HL-60/S4 treated with phorbol 12-myristate 13-acetate at 8.2 ng/mL for 4 days and 3 days (cell line): ENCODE measurements around the gene RASSF8.

ENCODE experiments used
- in situ Hi-C: fragments of 300-500 bp; cut with MboI; formaldehyde crosslinking; loops from 2 replicates; pipeline ENCODE4 v1.15.0; 2022; ENCODE audit warnings: low sequenced_read_pairs

The RASSF8 gene, protein sequence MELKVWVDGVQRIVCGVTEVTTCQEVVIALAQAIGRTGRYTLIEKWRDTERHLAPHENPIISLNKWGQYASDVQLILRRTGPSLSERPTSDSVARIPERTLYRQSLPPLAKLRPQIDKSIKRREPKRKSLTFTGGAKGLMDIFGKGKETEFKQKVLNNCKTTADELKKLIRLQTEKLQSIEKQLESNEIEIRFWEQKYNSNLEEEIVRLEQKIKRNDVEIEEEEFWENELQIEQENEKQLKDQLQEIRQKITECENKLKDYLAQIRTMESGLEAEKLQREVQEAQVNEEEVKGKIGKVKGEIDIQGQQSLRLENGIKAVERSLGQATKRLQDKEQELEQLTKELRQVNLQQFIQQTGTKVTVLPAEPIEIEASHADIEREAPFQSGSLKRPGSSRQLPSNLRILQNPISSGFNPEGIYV

DNA sequence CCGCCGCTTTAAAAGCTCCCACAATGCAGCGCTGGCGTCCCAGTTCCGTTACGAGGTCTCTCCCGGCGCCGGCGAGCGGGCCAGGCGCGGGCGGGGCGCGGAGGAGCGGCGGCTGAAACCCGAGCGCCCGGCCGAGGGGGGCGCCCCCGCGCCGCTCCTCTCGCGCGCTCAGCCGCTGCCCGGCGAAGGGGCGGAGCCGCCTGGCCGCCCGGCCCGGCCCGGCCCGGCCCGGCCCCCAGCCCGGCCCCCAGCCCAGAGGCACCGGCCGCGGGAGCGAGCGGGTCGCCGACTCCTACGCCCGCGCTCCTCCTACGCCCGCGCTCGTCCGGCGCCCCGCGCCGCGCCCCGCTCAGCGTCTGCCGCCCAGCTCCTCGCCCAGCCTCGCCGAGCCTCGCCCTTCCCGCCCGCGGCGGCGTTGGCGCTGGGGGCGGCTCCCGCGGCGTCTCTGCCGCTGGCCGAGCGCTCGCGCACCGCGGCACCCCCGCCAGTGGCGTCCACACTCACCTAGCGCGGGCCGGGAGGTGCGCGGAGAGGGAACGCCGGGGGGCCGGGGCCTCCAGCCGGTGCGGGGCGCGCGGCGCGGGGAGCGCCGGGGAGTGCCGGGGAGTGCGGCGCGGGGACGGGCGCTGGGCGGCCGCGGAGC lies at the start of gene RASSF8:
RASSF8 (plus strand) TSS at position 255 of the 643 bp plus-strand sequence. CDS start 96,662 bp downstream, outside the sequence.
- in situ Hi-C loops: no loop called here

DNA sequence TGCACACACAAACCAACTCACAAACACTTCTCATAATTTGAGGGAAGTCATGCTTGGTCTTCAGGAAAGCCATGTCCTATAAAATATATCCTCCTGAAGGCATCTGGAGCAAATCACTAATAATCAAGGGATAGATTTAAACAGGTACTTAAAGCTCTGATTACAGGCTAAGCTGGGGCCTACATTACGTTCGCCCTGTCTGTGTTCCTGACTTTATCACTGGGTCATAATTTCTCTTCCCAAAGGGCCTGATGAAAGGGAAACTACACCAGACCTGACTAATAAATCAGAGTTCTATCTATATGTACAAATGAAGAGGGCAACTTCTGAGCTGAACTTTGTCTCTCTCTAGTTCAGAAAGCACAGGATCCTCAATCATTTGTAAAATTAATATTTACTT lies 43.9 kb upstream of the RASSF8 start:
- in situ Hi-C loops: no loop called here

DNA sequence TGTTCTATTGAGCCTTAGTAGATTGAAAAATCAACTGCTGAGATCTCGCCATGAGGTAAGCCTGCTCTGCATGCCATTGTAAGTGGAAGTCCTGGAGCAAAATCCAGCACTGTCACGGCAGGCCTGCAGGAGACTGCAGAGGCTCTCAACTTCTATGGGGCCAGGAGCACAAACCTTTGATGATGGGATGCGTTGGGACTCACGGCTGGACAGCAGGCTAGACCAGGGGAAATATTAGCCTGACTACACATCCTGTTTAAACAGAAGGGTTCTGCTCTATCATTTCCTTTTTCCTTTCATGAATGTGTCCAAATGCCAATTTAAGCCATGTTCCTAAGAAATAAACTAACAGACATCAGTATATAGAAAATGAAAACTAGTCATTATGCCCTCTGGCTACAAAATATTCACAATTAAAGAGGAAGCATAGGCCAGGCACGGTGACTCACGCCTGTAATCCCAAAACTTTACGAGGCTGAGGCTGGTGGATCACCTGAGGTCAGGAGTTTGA lies 33.9 kb upstream of the RASSF8 start:
- in situ Hi-C loops: no loop called here

DNA sequence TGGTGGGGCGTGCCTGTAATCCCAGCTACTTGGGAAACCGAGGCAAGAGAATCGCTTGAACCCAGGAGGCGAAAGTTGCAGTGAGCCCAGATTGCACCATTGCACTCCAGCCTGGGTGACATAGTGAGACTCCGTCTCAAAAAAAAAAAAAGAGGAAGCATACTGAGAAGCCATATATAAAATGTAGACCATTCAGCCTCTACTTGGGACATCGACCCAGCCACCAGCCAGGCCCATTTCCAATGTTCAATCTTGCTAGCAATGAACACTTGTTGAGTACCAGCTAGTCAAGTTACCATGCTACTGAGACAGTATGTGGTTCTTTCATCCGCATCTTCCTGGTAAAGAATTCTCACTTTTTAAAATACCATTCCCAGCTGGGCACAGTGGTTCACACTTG lies 33.4 kb upstream of the RASSF8 start:
- in situ Hi-C loops: no loop called here

DNA sequence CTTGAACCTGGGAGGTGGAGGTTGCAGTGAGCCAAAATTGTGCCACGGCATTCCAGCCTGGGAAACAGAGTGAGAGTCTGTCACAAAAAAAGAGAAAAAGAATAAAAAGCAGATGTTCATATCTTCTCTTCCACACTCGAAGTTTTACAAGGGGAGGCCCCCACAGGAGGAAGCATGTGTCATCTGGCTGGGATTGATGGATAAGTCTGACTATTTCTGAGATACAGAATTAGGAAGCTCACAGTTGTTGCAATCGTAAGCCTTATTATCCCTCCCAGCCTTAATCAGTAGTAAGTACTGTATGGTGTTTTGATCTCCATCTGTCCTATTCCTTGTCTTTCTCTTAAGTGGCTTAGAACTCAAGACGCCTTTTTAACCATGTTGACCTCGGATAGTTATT lies 31.9 kb upstream of the RASSF8 start:
- in situ Hi-C loops: no loop called here

DNA sequence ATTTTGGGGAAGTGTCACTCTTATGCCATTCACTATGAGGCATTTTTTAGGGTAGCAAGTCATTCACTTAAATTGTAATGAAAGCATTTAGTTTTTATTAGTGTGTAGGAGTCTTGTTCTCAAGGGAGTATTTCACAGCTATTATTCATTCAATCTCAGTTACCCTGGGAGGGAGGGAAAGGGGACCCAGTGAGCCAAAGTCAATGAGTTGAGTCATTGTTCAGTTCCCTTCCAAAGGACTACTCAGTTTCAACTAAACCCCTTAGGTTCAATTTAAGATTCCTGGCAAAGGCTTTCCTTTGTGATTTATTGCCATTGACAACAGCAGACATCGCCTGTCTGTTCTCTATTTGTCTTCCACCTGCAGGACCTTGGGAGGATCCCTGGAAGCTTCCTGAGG lies 29.3 kb upstream of the RASSF8 start:
- in situ Hi-C loops: no loop called here

DNA sequence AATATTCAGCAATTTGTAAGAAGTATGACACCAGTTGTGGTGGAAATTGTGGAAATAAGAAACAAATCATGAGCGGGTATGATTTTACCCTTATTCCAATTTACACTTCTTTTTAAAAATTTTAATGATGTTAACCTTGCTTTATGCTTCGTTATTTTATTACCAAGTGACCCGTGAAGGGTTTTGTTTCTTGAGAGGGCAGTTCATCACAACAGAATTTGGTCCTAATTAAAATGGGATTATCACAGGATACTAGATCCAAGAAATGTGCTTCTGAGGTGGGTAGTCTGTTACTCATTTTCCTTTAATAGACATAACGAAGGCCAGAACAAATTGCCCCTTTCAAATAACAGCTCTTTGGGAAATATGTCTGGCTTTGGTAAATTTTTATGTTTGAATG lies 25.5 kb upstream of the RASSF8 start:
- in situ Hi-C loops: no loop called here

DNA sequence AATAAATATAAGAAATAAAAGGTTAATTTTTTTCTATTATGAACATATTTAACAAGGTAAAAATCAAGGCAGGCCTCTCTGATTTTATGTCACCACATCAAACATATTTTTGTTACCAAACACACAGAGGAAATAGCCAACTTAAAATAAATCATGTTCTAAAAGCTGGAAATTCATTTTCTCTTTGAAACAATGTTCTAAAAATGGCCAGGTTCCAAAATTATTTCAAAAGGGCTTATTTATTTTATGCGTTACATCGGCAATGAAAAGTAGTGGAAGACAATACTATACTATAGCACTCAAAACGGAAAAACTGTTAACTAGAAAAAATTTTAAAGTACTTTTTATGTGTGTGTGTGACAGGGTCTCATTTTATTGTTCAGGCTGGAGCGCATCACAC lies 24.0 kb upstream of the RASSF8 start:
- in situ Hi-C loops: no loop called here

DNA sequence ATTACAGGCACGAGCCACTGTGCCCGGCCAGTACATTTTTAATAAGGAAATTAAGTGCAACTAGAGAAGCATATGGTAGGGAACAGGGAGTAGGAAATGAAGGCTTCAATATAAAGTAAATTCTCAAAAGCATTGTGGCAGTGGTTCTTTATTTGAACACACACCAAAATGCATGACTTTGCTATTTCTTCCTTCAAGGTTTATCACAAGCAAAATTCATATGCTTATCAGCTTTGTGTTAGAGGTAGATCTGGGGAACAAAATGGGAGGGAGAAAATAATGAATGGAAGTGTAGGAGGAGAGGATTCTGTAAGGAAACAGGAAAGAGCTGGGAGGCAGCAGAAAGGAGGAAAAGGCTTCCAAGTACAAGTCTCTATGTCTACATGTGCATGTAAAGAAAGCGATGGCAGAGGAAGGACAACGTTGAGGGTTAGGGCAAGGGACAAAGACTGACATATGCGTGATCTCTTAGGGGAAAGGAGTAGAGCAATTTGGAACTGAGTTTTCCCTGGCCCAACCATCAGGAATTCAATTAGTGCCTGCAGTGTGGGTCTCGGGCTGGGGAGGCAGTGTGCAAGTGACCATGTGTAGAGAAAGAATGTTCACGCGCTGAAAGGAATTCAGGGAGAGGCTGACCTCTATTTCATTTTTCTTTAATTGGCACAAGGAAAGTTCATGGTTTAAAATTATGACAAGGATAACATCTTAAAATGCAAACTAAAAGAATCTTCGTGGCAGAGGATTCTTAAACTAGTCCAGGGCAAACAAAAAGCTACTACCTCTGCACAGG lies 22.9 kb upstream of the RASSF8 start:
- in situ Hi-C loops: no loop called here

DNA sequence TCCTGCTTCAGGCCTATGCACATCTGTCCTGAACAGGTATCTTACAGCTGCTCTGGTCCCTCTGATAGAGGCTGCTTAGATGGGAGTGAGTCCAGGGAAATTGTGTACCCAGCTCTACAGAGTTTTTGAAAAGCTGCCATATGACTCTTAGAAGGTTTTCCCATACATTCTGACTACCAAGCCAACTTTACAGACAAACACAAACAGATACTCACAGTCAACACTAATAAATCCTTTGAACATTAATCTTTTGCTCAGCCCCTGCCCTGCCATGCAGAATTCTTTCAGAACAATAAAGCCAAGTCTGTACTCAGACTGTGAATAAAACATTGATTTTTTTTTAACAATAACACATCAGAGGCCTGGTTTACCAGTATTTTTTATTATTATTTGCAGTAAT lies 21.4 kb upstream of the RASSF8 start:
- in situ Hi-C loops: no loop called here

DNA sequence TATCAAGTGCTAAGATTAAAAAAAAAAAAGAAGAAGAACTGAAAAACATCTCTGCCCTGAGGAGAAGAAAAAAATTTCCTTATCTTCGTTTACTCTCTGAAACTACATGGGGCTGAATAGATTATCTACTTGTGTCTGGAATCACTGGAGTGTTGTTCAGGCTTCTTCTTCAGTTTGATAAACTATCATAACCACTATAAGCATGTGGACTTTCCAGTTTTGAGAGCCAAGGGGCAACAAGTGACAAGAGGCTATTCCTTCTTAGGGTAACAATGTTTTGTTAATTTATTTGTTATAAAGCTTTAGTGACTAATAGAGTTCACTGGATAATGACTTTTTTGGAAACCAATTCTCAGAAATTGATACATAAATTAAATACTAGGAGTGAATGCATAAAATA lies 19.9 kb upstream of the RASSF8 start:
- in situ Hi-C loops: no loop called here

DNA sequence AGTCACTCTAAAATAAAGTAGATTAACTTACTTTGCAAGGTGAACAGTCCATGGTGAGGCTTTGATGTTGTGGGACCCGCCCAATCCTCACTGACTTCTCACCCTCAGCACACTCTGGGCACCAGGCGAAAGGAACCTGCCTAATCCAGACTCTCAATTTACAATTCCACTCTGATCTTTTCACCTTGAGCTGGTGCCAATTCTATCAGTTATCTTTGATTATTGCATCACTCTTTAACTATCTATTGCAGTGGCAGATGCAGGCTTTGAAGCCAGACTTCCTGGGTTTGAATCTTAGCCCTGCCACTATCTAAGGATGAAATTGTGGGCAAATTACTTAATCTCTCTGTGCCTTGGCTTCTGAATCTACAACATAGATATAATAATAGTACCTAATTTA lies 18.9 kb upstream of the RASSF8 start:
- in situ Hi-C loops: no loop called here

DNA sequence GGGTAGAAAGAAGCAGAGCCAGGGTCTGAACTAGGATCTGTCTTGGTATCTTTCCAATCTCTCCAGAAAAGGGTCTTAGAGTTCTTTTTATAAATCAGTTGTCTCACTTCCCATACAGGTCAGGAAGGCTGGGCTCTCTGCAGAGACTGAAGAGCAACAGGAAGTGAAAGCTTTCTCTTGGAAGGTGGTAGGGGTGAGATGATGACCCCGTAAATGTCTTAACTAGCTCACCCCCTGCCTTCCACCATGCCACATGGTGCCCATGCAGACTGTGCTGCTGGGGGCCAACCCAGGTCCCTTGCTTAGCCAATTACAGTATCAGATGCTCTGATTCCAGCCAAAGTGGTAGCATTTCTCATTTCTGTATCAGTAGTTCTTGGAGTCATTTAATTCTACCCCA lies 17.6 kb upstream of the RASSF8 start:
- in situ Hi-C loops: no loop called here

DNA sequence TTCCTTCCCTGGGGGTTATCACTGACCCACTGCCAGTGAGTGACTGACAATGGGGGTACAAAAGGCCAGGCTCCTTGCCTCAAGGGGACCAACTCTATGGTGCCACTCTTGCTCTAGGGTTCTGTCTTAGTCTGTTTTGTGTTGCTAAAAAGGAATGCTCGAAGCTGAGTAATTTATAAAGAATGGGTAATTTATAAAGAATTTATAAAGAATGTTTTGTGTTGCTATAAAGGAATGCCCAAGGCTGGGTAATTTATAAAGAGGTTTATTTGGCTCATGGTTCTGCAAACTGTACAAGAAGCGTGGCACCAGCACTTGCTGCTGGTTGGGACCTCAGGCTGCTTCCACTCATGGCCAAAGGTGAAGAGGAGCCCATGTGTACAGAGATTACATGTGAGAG lies 15.8 kb upstream of the RASSF8 start:
- in situ Hi-C loops: no loop called here

DNA sequence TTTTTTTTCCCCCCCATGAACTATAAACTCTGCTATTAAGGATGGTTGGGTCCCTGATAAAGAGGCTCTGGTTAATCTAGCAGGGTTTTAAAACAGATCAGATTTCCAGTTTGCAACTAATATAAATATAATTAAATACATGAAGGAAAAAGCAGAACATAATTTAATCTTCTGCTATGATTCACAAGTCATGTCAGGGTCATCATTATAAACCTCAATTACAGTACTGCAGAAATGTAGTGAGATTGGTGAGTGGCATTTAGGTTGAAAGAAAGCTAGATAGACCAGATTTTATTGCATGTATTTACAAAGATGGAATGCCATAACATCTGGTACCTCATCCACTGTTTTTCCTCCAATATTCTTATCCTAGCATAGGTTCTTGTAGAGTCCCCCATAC lies 14.5 kb upstream of the RASSF8 start:
- in situ Hi-C loops: no loop called here

DNA sequence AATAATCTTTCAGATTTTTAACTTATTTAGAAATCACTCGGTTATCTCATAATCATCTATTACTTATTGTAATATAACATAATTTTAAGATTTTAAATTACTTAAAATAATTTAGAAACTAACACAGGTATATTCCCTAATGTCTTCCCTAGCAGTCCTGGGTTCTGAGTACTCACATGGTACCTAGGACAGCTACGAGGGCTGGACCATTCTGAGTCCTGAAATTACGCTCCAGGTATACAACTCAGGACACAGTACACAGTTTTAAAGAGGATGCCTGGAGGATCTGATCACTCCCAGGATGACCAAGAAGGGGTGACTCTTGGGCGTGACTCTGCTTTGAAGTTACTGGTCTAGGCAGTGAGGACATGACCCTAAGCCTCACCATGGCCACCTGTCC lies 9.1 kb upstream of the RASSF8 start:
- in situ Hi-C loops: no loop called here

DNA sequence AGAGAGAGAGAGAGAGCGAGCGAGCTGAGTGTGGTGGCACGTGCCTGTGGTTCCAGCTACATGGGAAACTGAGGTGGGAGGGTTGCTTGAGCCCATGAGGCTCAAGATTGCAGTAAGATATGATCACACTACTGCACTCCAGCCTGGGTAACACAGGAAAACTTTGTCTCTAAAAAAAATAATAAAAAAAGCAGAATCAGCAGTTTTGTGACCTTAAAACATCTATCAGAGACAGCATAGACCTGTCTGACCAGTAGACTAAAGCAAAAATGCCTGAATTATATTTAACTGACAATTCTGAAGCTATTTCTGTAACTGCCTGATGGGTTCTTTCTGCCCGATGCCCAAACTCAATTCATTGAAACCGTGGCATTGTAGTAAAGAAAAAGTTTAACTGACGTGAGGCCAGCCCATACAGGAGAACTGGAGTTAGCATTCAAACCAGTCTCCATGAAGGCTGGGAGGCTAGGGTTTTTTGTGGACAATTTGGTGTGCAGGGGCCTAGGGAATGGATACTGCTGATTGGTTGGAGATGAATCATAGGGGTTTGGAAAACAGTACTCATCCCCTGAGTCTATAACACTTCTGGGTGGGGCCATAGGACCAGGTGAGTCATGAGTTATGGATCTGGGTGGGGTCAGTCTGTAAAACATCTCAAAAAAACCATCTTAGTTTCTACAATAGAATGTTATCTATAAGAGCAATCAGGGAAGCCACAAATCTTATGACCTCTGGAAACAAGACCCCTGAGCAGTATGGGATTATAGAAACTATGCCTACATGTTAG lies 8.0 kb upstream of the RASSF8 start:
- in situ Hi-C loops: no loop called here

DNA sequence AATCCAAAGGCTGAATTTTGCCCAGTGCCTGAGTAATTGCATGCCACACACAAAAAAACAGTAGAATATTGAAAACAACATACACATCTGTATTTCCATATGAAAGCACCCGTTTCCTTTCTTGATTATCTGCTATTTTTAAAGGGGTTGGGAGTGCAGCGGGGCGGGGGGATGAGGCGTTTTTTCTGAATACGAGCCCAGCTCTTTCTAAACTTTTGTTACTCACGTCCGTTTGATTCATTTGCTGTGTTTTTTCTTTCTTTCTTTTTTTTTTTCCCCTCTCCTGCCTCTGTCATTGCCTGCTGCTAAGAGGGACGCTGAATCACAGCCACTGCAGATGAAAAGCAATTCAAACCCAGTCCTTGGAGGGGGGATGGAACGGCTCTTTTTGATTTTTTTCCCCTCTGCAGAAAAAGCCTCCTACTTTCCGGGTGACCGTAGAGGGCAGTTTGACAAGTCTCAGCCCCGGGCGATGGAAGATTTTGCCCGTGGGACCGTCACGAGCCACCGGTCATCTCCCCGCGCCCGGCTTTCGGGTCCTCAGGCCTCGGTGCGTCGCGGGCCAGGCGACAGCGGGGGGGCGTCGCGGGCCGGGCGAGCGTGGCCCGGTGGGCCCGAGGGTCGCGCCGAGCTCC lies 572 bp upstream of the RASSF8 start:
- in situ Hi-C loops: no loop called here

DNA sequence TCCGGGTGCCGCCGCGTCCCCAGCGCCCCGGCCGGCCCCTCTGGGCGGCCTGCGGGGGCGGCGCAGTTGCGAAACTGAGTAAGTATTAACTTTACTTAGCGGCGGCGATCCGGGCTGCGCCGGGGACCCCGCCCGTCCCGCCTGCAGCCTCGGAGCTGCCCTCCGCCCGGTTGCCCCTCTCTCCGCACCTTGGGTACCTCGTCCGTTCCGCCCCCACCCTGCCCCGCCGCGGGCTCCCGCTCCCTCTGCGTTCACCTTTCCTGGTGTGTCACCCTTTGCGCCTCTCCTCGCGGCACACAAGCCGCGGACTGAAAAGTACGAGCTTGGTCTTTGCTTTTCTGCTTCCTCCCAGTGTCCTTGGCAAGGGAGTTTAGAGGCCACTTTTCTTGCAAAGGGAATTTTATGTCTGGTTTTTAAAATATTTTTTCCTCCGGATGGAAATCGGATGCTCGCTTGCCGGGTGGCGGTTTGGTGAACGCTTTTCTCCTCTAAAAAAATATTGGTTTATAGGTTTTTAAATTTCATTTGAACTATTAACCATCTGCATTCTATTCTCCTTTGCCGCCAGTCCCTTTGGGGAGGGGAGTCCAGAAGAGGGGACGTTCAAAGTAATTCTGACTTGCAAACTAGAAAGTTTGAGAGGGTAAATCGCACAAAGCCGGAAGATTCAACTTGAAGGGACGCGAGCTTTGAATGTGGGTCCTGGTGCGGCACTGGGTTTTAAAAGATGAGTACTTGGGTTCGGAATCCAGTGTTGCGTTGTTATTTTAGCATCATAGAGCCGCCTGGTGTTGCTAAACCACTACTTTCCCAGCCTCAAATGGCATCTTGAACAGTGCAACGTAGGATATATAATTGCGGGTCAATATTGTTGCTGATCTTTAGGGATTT lies 834 bp downstream of the RASSF8 start:
- in situ Hi-C loops: no loop called here
